Body of pancreas (tissue), 4 donors: ENCODE measurements around the gene SLC26A5. TPM values are rescaled to one million over a fixed set of nuclear protein-coding genes. Genes with fewer than 3 reads are reported as not detected.

Source experiments
- ATAC-seq: fragments of 150-250 bp; one replicate; pipeline ENCODE4 v1.9.1; 2016
- DNase-seq, 4 donors: peaks; one replicate each; pipeline ENCODE4 v3.0.0-alpha.2; 2019
- H3K27ac ChIP-seq, 4 donors: fragments of 200-600 bp; sonication (generic); 1 replicate in 3 of 4; 2 replicates in 1 of 4; pipeline versions ENCODE4 v1.5.1 to v1.6.1; 2016 to 2019; ENCODE audit warnings: mild to moderate bottlenecking in 1 of 4, mixed read lengths in 1 of 4, moderate library complexity in 1 of 4
- H3K27me3 ChIP-seq, 2 donors: fragments of 200-600 bp; sonication (generic); one replicate each; pipeline ENCODE4 v1.6.0; 2016; ENCODE audit warnings: mild to moderate bottlenecking in 1 of 2
- H3K36me3 ChIP-seq, 2 donors: fragments of 200-600 bp; sonication (generic); replicated peaks in 1 of 2; 2 replicates each; pipeline ENCODE4 v1.5.1; 2016; ENCODE audit warnings: low read depth in 2 of 2; ENCODE audit not compliant: insufficient read depth in 1 of 2
- H3K4me1 ChIP-seq: fragments of 200-600 bp; sonication (generic); one replicate; pipeline ENCODE4 v1.6.0; 2016
- H3K4me3 ChIP-seq, 2 donors: fragments of 200-600 bp; sonication (generic); 1 replicate in 1 of 2; 2 replicates in 1 of 2; pipeline ENCODE4 v1.5.1; 2016 to 2019
- H3K9me3 ChIP-seq, 3 donors: fragments of 200-600 bp; sonication (generic); 1 replicate in 2 of 3; 2 replicates in 1 of 3; pipeline ENCODE4 v1.5.1; 2016
- POLR2A ChIP-seq, 3 donors: fragments of 450-650 bp; IDR thresholded peaks; one replicate each; pipeline ENCODE4 v1.6.1; 2016; ENCODE audit warnings: antibody characterized with exemption in 3 of 3, mild to moderate bottlenecking in 2 of 3
- WGBS, 2 donors: methylation state at CpG; one replicate each; pipeline ENCODE4 v1.1.5; 2017; 5-methylcytosine and 5-hydroxymethylcytosine counted together
- intact Hi-C: fragments of 100-400 bp; cut with DNase I; formaldehyde crosslinking; loops from one replicate; pipeline ENCODE4 v1.15.1; 2023
- total RNA-seq, 2 donors: library from RNA; depleted of rRNA; stranded (reverse); fragments of >200 nt; gene quantifications; one replicate each; pipeline ENCODE4 v1.1.0, GENCODE V29; 2016
- TF ChIP-seq, protein P1 (sequence below), 7 experiments: fragments of 450-650 bp in 4 of 7; fragments of 200-600 bp in 3 of 7; sonication (generic) in 3 of 7; IDR thresholded peaks; one replicate each; pipeline ENCODE4 v1.5.1; 2016 to 2019; ENCODE audit warnings: antibody characterized with exemption in 7 of 7

Gene SLC26A5
- total RNA-seq, 2 donors from 2014 or later: not detected

DNA sequence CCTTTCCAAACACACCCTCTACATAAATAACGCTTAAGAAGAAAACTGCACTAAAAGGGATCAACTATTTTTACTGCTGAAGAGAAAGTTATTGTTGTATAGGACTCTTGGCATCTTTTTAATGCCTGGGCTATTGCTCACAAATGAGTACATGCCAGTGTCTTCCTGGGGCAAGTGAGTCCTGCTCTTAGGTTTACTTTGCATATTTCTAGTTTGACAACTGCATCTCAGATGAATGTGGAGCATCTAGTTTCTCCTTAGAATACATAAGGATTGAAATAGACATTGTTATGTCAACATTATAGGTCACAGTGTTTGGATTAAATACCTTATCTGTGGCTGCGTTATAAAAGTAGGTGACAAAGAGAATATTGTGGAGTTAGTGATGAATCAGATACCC, 54.0 kb downstream of the SLC26A5 start:
- Histone ChIP-seq H3K4me3 (no peak overlapping the region), H3K36me3 (no peaks in the 10 kb centered on the region), H3K27me3 (no peaks in the 10 kb centered on the region), H3K27ac (no peak overlapping the region), H3K4me1 (no peaks in the 10 kb centered on the region), H3K9me3 (no peaks in the 10 kb centered on the region)
- TF ChIP-seq, protein P1, sequence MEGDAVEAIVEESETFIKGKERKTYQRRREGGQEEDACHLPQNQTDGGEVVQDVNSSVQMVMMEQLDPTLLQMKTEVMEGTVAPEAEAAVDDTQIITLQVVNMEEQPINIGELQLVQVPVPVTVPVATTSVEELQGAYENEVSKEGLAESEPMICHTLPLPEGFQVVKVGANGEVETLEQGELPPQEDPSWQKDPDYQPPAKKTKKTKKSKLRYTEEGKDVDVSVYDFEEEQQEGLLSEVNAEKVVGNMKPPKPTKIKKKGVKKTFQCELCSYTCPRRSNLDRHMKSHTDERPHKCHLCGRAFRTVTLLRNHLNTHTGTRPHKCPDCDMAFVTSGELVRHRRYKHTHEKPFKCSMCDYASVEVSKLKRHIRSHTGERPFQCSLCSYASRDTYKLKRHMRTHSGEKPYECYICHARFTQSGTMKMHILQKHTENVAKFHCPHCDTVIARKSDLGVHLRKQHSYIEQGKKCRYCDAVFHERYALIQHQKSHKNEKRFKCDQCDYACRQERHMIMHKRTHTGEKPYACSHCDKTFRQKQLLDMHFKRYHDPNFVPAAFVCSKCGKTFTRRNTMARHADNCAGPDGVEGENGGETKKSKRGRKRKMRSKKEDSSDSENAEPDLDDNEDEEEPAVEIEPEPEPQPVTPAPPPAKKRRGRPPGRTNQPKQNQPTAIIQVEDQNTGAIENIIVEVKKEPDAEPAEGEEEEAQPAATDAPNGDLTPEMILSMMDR (IDR thresholded peaks at IDR 0.05): no peak
- no peak for TF ChIP-seq POLR2A (IDR thresholded peaks at IDR 0.05)
- intact Hi-C loops: no loop called here
- ATAC-seq (no peak), DNase-seq (no peak)
- WGBS, 2 donors: 52 to 55% methylated on average over 2 of the region's 2 CpGs

DNA sequence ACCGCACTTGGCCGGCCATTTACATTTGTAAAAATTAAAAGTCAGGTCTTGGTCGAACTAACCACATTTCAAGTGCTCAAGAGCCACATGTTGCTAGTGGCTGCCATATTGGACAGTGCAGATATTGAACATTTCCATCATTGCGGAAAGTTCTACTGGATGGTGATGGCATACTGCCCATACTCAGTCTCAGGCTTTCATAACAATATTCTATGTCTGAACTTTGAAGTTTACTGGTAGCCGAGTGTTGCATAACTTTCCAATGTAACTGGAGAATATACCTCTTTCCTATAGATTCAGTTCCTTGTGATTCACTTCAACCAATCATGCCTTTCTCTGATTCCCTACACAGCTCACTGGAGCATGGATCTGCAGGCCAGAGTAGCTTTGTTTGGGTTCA, 54.9 kb downstream of the SLC26A5 start:
- H3K27me3 ChIP-seq: no peaks in the 10 kb centered on the region
- no peaks in the 10 kb centered on the region for H3K36me3 ChIP-seq
- ATAC-seq (no peak), DNase-seq (no peak)
- H3K27ac ChIP-seq: no peak overlapping the region
- TF ChIP-seq, protein P1 (IDR thresholded peaks at IDR 0.05): no peak
- TF ChIP-seq POLR2A (IDR thresholded peaks at IDR 0.05): no peak
- 90 to 95% methylated on average over 5 of the region's 5 CpGs for WGBS, 2 donors
- intact Hi-C loops: no loop called here
- no peaks in the 10 kb centered on the region for H3K4me1 ChIP-seq
- no peak overlapping the region for H3K4me3 ChIP-seq
- no peaks in the 10 kb centered on the region for H3K9me3 ChIP-seq

DNA sequence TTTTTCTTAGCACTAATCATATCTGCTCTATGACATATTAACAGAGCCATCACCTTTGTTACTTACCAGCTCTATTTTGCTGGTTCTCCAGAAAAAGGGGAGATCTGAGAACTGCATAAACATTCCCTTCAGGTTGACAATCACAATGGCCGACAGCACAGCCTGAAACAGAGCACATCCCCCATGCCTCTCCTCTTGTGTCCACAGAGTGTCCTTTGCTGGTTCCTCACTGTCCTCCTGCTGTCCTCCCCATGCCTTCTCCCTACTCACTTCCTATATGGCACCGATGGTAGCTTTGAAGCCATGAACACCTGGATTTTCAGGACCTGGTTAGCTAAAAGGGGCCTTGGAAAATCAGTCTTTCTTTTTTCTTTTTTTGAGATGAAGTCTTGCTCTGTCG, 56.7 kb downstream of the SLC26A5 start:
- Histone ChIP-seq H3K4me3 (no peak overlapping the region), H3K27ac (no peak overlapping the region), H3K9me3 (no peaks in the 10 kb centered on the region), H3K27me3 (no peaks in the 10 kb centered on the region), H3K4me1 (no peaks in the 10 kb centered on the region), H3K36me3 (no peaks in the 10 kb centered on the region)
- ATAC-seq (no peak), DNase-seq (no peak)
- WGBS, 2 donors: 83% methylated on average over 3 of the region's 3 CpGs
- intact Hi-C loops: no loop called here
- TF ChIP-seq POLR2A (IDR thresholded peaks at IDR 0.05): no peak

DNA sequence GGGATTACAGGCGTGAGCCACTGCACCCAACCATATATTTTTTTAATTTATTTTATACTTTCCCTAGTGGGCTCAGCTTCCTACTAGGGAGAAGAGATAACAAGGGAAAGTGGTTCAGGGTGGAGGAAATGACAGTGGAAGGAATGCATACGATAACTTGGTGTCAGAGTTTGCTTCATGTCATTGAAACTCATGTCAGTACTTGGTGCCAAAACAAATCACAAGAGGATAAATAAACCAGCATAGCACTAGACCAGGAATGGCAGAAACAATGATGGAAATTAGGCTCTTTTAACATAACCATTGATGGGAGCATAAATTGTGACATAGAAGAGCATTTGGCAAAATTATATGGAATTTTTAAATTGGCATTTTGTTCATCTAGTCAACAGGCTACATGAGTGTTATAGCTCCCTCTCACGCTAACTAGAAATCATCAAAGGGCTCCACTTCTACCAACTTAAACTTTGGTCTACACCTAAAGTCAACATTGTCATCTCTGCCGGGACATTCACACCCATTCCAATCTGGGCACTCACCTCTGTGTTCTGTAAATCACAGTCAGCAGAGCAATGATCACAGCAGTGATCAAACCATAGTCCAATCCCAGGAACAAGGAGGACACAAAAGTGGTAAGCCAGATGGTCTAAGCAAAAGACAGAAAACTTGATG, 57.4 kb downstream of the SLC26A5 start:
- TF ChIP-seq, protein P1 (IDR thresholded peaks at IDR 0.05): no peak
- TF ChIP-seq POLR2A (IDR thresholded peaks at IDR 0.05): no peak
- 75 to 77% methylated on average over 4 of the region's 4 CpGs for WGBS, 2 donors
- ATAC-seq (no peak), DNase-seq (no peak)
- intact Hi-C loops: no loop called here
- Histone ChIP-seq H3K4me3 (no peak overlapping the region), H3K36me3 (no peaks in the 10 kb centered on the region), H3K4me1 (no peaks in the 10 kb centered on the region), H3K9me3 (no peaks in the 10 kb centered on the region), H3K27me3 (no peaks in the 10 kb centered on the region), H3K27ac (no peak overlapping the region)

DNA sequence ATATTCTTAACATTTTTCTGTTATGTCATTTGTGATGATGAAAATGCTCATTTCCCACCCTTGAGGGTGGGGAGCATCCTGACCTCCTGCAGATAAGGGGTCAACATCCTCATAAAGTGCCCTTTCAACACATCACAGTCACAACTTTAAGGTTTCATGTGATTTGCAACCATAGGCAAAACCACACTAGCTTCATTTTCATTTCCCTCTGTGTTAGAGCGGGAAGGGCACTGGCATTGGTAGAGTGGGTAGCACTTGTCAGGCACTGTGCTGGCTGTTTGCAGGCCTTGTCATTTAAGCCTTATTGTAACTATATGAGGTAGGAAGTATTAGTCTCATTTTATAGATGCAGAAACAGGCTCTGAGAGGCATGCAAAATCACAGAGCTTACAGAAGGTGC, 58.8 kb downstream of the SLC26A5 start:
- no peaks in the 10 kb centered on the region for H3K4me1 ChIP-seq
- no peaks in the 10 kb centered on the region for H3K36me3 ChIP-seq
- TF ChIP-seq, protein P1 (IDR thresholded peaks at IDR 0.05): no peak
- TF ChIP-seq POLR2A (IDR thresholded peaks at IDR 0.05): no peak
- DNase-seq (no peak), ATAC-seq (no peak)
- intact Hi-C loops: no loop called here
- H3K4me3 ChIP-seq: no peak overlapping the region
- 70 to 88% methylated on average over 1 of the region's 1 CpG for WGBS, 2 donors
- H3K9me3 ChIP-seq: no peaks in the 10 kb centered on the region
- no peak overlapping the region for H3K27ac ChIP-seq
- no peaks in the 10 kb centered on the region for H3K27me3 ChIP-seq
